ENCODE data around the gene EIF3D. TPM values are rescaled to one million over a fixed set of nuclear protein-coding genes. Genes with fewer than 3 reads are reported as not detected.

The EIF3D gene
- total RNA-seq, 6 donors from 2014 or later = 125 to 202 (median 142) TPM

DNA sequence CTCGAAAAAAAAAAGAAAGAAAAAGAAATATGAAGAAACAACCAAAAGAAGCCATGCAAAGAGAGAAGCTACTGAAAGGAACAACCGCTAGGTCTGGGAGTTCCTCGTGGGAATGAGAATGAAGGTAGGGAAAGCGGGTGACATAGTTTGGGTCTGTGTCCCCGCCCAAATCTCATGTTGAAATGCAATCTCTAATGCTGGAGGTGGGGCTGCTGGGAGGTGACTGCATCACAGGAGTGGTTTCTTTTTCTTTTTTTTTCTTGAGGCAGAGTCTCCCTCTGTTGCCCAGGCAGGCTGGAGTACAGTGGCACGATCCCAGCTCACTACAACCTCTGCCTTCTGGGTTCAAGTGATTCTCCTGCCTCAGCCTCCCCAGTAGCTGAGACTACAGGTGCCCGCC, 37.8 kb downstream of the EIF3D start:
- Histone ChIP-seq H3K4me1 (peaks cover 0 to 12% (median 3%) of the 10 kb centered on the region in 4 donors), H3K36me3 (peaks cover 0 to 21% (median 5%) of the 10 kb centered on the region in 4 donors), H3K9me3 (no peaks in the 10 kb centered on the region), H3K27ac (no peak overlapping the region), H3K4me3 (no peak overlapping the region), H3K27me3 (no peaks in the 10 kb centered on the region)
- WGBS, 2 donors = 94% methylated on average over 7 of the region's 7 CpGs
- no peak for DNase-seq
- no peak for TF ChIP-seq POLR2AphosphoS5 (IDR thresholded peaks at IDR 0.05)
- no peak for TF ChIP-seq POLR2A (IDR thresholded peaks at IDR 0.05)
- TF ChIP-seq CTCF (IDR thresholded peaks at IDR 0.05) = no peak
- TF ChIP-seq EP300 (IDR thresholded peaks at IDR 0.05) = no peak
- ATAC-seq (ENCODE audit: low FRiP score in 2 of 2) = no peak

DNA sequence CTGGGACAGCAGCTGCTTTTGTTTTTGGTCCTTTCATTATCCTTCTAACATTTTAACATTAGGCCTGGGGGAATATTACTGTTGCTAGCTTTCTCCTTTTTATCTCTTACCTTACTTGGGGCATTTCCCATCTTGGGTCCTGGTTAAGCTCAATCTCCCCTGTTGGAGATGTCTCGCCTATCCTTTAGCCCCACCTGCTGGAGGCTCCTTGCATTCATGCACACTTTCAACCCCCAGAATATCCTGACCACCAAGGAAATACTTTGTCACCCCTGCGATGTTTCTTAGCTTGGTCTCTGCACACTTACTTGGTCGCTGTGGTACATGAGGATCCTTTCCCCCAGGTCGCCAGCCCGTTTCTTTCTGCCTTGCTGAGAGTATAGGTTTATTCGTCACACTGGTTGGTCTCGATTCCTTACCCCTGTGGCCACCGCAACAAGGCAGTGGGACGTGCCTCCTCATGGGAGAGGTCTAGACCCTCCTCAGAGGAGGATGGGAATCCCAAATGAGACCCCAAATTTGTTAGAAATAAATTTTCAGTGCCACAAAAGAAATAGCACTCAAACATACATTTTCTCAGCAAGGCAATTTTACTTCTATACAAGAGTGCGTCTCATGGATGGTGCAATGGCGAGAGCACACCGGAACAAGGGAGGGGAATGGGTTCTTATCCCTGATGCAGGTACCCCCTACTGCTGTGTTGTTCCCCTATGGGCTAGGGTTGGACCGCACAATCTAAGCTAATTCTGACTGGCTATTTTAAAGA, 42.2 kb downstream of the EIF3D start:
- peaks cover 4 to 7% (median 4%) of the 10 kb centered on the region in 4 donors for H3K4me1 ChIP-seq
- TF ChIP-seq POLR2A (IDR thresholded peaks at IDR 0.05) = no peak
- TF ChIP-seq CTCF (IDR thresholded peaks at IDR 0.05) = peak; percentile 22 to 68 (median 58)
- no peak for ATAC-seq (ENCODE audit: low FRiP score in 2 of 2)
- DNase-seq = no peak
- H3K36me3 ChIP-seq = peaks cover 0 to 13% (median 5%) of the 10 kb centered on the region in 4 donors
- no peaks in the 10 kb centered on the region for H3K9me3 ChIP-seq
- 89 to 90% methylated on average over 13 of the region's 13 CpGs for WGBS, 2 donors
- no peak overlapping the region for H3K27ac ChIP-seq
- no peaks in the 10 kb centered on the region for H3K27me3 ChIP-seq
- H3K4me3 ChIP-seq = no peak overlapping the region

- peaks cover 4 to 30% (median 22%) of the 10 kb centered on the region in 4 donors for H3K36me3 ChIP-seq
- ATAC-seq (ENCODE audit: low FRiP score in 2 of 2) = peak; percentile 97 to 98
- no peaks in the 10 kb centered on the region for H3K9me3 ChIP-seq
- peak; percentile 70 to 82 (median 75) for TF ChIP-seq POLR2A (IDR thresholded peaks at IDR 0.05)
- TF ChIP-seq CTCF (IDR thresholded peaks at IDR 0.05) = peak in 1 of 6 experiments; percentile 19
- peak in 1 of 4 donors; percentile 16 for TF ChIP-seq EP300 (IDR thresholded peaks at IDR 0.05)
- TF ChIP-seq POLR2AphosphoS5 (IDR thresholded peaks at IDR 0.05) = peak; percentile 90 to 96
- 0 to 2% methylated on average over 53 to 61 of the region's 62 CpGs for WGBS, 2 donors
- DNase-seq = peak; percentile 95 to 97
- peak within 1 kb of the TSS; percentile 66 to 85 (median 74) for H3K4me3 ChIP-seq
- peak within 1 kb of the TSS; percentile 96 to 98 (median 98) for H3K27ac ChIP-seq
- peaks cover 14 to 22% (median 14%) of the 10 kb centered on the region in 4 donors for H3K4me1 ChIP-seq
- H3K27me3 ChIP-seq = no peaks in the 10 kb centered on the region
Measured at GRCh38 chr22:36481393-36482168, 47.4 kb downstream of the EIF3D start, which contains the start of gene TXN2. TXN2 (minus strand) TSS chr22:36481640; CDS start chr22:36480837, 803 bp downstream.

- H3K27ac ChIP-seq = peak overlapping the region; percentile 96 to 98 (median 98)
- TF ChIP-seq CTCF (IDR thresholded peaks at IDR 0.05) (no peak), POLR2A (IDR thresholded peaks at IDR 0.05) (no peak), EP300 (IDR thresholded peaks at IDR 0.05) (no peak), POLR2AphosphoS5 (IDR thresholded peaks at IDR 0.05) (no peak)
- peaks cover 9 to 36% (median 28%) of the 10 kb centered on the region in 4 donors for H3K36me3 ChIP-seq
- 9 to 11% methylated on average over 9 of the region's 9 CpGs for WGBS, 2 donors
- H3K9me3 ChIP-seq = no peaks in the 10 kb centered on the region
- H3K4me1 ChIP-seq = peaks cover 14 to 22% (median 14%) of the 10 kb centered on the region in 4 donors
- peak overlapping the region; percentile 66 to 85 (median 74) for H3K4me3 ChIP-seq
- ATAC-seq (ENCODE audit: low FRiP score in 2 of 2) = peak in 1 of 2 donors; percentile 81
- H3K27me3 ChIP-seq = no peaks in the 10 kb centered on the region
- no peak for DNase-seq
Measured at GRCh38 chr22:36480941-36481392, 48.0 kb downstream of the EIF3D start.

Measured in upper lobe of left lung (tissue), 6 donors.